ENCODE measurements around the gene ZNF814. TPM values are rescaled to one million over a fixed set of nuclear protein-coding genes. Genes with fewer than 3 reads are reported as not detected.
"Not testable (repeated sequence)": the region's sequence is repeated elsewhere in the genome, so short reads cannot be mapped to it uniquely, and the experiment has no call there.

ZNF814 gene
- total RNA-seq, 2 donors from 2014 or later = 16.1 to 21.4 TPM

DNA sequence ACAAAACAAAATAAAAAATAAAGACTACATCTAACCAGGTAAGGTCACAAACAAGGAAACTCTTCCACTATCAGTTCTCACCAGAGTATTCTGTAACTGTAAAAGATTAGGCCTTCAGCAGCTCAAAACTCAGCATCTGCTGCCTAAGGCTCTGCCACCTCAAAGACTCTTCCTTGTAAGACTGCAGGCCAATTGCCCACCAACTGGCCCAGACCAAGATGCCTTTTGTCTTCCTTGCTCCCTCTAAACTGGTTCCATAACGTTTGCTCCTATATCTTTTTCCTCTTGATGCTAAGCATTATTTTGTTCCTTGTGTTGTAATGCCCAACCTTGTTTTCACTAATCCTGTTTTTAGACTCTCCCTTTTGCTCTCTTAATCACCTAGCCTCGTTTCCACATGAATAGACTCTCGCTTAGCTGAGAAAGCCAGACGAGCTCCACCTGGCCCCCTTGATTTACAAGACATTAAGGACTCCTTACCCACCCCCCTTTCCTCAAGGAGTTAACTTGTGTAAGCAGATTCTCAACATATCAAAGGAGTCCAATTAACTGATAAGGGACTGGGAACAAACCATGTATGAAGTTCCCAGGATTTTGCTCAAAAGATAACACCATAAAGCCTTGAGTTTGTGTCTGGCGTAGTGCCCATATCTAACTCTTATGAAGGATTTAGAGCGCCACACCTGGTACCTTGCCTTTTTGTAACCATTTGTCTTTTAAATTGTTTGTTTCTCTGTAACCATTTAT, 1.5 kb downstream of the ZNF814 start:
- Mint-ChIP-seq H3K9me3 (peaks cover 12 to 25% of the 10 kb centered on the region in 2 donors), H3K4me3 (peak overlapping the region; percentile 90 to 93), H3K27ac (no peak overlapping the region)

DNA sequence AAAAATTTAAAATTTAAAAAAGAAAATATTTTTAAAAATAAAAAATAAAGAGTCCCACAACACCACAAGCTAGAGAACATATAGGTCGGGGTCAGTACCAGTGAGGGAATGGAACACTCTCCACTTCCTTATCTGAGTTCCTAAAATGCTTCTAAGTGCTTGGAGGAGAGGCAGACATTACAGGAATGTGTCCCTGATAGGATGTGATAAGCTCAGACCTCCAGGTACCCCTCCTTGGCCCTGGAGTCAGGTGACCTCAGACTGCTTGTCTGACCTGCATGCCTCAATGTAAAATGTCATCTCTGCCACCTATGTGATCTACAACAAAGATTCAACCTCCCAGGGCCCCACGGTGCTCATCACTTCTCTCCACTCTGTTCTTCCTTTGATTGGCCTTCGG, 2.8 kb downstream of the ZNF814 start:
- DNase-seq (no peak), ATAC-seq (replicated peaks in 1 of 2) (no peak)
- Mint-ChIP-seq H3K4me3 (peak overlapping the region; percentile 3 to 7), H3K9me3 (peaks cover 12 to 23% of the 10 kb centered on the region in 2 donors), H3K27me3 (ENCODE audit: low read depth) (no peaks in the 10 kb centered on the region), H3K27ac (no peak overlapping the region), H3K4me1 (ENCODE audit: low read depth) (peaks cover 38% of the 10 kb centered on the region), H3K36me3 (ENCODE audit: insufficient read depth in 2 of 2) (peaks cover 28 to 70% of the 10 kb centered on the region in 2 donors)

More for the DNA sequence above, 1.5 kb downstream of the ZNF814 start:
- Mint-ChIP-seq H3K36me3 (ENCODE audit: insufficient read depth in 2 of 2) (peaks cover 29 to 70% of the 10 kb centered on the region in 2 donors), H3K27me3 (ENCODE audit: low read depth) (no peaks in the 10 kb centered on the region), H3K4me1 (ENCODE audit: low read depth) (peaks cover 38% of the 10 kb centered on the region)
- no peak for DNase-seq
- ATAC-seq (replicated peaks in 1 of 2) = no peak

DNA sequence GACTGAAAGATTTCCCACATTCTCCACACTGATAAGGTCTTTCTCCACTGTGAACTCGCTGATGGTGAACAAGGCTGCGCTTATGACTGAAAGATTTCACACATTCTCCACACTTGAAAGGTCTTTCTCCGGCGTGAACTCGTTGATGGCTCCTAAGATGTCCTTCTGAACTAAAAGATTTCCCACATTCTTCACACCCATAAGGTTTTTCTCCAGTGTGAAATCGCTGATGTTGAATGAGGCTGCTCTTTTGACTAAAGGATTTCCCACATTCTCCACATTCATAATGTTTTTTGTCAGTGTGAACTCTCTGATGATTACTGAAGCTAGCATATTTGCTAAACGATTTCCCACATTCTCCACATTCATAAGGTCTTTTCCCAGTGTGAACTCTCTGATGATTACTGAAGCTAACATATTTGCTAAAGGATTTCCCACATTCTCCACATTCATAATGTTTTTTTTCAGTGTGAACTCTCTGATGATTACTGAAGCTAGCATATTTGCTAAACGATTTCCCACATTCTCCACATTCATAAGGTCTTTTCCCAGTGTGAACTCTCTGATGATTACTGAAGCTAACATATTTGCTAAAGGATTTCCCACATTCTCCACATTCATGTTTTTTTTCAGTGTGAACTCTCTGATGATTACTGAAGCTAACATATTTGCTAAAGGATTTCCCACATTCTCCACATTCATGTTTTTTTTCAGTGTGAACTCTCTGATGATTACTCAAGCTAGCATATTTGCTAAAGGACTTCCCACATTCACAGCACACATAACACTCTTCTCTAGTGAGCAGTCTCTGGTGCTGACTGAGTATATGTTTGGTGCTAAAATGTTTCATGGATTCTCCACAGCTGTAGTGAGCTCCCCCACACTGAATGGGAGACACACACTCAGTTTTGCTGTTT, 14.7 kb downstream of the ZNF814 start:
- not testable (repeated sequence) for H3K27me3 Mint-ChIP-seq (ENCODE audit: low read depth); H3K27ac Mint-ChIP-seq; DNase-seq; H3K4me1 Mint-ChIP-seq (ENCODE audit: low read depth); ATAC-seq (replicated peaks in 1 of 2); H3K4me3 Mint-ChIP-seq
- Mint-ChIP-seq H3K36me3 (ENCODE audit: insufficient read depth in 2 of 2) (peaks cover 68 to 79% of the 10 kb centered on the region in 2 donors), H3K9me3 (peaks cover 19 to 50% of the 10 kb centered on the region in 2 donors)

DNA sequence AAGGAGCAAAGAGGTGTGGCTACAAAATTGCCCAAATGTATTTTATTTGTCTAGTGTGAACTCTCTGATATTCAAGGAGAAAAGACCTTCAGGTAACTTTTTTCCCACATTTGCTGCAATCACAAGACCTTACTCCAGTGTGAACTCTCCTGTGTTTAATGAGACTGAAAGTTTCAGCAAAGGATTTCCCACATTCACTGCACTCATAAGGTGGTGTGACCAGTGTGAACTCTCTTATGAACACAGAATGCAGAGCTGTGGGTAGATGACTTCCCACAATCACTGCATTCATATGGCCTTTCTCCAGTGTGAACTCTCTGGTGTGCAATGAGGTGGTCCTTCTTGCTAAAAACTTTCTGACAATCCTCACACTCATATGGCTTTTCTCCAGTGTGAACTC, 16.4 kb downstream of the ZNF814 start:
- Mint-ChIP-seq H3K4me1 (ENCODE audit: low read depth) (no peaks in the 10 kb centered on the region), H3K9me3 (peaks cover 18 to 46% of the 10 kb centered on the region in 2 donors), H3K4me3 (no peak overlapping the region), H3K36me3 (ENCODE audit: insufficient read depth in 2 of 2) (peaks cover 65 to 77% of the 10 kb centered on the region in 2 donors), H3K27ac (no peak overlapping the region), H3K27me3 (ENCODE audit: low read depth) (no peaks in the 10 kb centered on the region)
- ATAC-seq (replicated peaks in 1 of 2) (no peak), DNase-seq (no peak)

DNA sequence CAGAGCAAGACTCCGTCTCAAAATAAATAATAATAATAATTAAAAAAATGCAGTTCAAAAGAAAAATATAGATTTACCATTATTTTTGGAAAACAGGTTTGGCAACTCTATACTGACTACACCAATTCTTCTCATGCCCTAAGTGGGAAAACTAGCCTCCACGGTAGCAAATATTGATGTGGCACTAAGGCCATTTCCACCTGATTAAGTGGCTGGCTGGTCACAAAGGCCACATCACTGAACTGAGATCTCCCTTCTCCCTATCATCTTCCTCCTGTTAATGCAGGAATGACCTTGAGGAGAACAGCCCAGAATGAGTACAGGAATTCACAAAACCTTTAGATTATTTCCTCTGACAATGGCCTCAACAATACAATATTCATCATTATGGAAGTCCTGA, 18.6 kb downstream of the ZNF814 start:
- no peak for ATAC-seq (replicated peaks in 1 of 2)
- Mint-ChIP-seq H3K4me3 (no peak overlapping the region), H3K27me3 (ENCODE audit: low read depth) (no peaks in the 10 kb centered on the region), H3K4me1 (ENCODE audit: low read depth) (no peaks in the 10 kb centered on the region), H3K9me3 (peaks cover 13 to 37% of the 10 kb centered on the region in 2 donors), H3K27ac (no peak overlapping the region), H3K36me3 (ENCODE audit: insufficient read depth in 2 of 2) (peaks cover 61 to 74% of the 10 kb centered on the region in 2 donors)
- DNase-seq = no peak

DNA sequence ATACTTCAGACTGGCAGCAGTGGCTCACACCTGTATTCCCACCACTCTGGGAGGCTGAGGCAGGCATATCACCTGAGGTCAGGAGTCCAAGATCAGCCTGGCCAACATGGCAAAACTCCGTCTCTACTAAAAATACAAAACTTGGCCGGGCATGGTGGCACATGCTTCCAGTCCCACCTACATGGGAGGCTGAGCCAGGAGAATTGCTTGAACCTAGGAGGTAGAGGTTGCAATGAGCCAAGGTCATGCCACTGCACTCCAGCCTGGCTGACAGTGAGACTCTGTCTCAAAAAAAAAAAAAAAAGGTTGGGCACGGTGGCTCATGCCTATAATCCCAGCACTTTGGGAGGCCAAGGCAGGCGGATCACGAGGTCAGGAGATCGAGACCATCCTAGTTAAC, 19.2 kb downstream of the ZNF814 start:
- not testable (repeated sequence) for H3K27me3 Mint-ChIP-seq (ENCODE audit: low read depth); ATAC-seq (replicated peaks in 1 of 2); H3K27ac Mint-ChIP-seq; DNase-seq; H3K4me3 Mint-ChIP-seq; H3K4me1 Mint-ChIP-seq (ENCODE audit: low read depth)
- Mint-ChIP-seq H3K9me3 (peaks cover 12 to 33% of the 10 kb centered on the region in 2 donors), H3K36me3 (ENCODE audit: insufficient read depth in 2 of 2) (peaks cover 58 to 77% of the 10 kb centered on the region in 2 donors)

DNA sequence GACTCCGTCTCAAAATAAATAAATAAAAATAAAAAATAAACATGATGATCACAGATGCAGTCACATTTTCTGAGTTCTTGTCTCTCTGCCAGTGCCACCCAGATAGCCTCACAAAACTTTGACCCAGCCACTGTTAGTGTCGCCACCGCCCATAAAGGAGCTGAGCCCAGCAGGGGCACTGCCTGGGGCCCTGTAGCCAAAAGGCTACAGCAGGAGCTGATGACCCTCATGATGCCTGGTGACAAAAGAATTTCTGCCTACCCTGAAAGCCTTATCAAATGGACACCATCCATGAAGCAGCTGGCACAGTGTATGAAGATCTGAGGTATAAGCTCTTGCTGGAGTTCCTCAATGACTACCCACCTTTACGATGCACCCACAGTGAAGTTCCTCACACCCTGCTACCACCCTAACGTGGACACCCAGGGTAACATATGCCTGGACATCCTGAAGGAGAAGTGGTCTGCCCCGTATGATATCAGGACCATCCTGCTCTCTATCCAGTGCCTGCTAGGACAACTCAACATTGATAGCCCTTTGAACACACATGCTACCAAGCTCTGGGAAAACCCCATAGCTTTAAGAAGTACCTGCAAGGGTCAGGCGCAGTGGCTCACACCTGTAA, 20.9 kb downstream of the ZNF814 start:
- Mint-ChIP-seq H3K9me3 (peaks cover 6 to 22% of the 10 kb centered on the region in 2 donors), H3K4me3 (no peak overlapping the region), H3K4me1 (ENCODE audit: low read depth) (no peaks in the 10 kb centered on the region), H3K36me3 (ENCODE audit: insufficient read depth in 2 of 2) (peaks cover 44 to 72% of the 10 kb centered on the region in 2 donors), H3K27ac (no peak overlapping the region), H3K27me3 (ENCODE audit: low read depth) (no peaks in the 10 kb centered on the region)
- no peak for ATAC-seq (replicated peaks in 1 of 2)
- DNase-seq = no peak

DNA sequence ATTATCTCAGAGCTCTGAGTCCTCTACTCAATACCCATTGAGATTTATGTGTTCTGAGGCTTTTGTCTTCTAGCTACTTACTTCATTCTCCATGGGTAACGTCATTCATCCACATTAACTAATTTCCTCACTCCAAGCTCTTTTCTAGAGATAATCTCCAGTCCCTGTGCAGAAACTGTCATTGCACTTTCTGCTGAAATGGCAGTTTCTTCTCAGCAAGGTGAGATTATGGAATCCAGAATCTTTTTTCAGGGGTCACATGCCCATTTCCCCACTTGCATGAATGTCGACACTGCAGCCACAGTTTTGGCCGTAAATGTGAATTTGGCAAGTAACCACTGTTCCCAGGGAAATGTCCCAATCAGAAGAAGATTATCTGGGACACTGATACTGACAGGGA, 26.5 kb downstream of the ZNF814 start:
- not testable (repeated sequence) for H3K4me1 Mint-ChIP-seq (ENCODE audit: low read depth)

DNA sequence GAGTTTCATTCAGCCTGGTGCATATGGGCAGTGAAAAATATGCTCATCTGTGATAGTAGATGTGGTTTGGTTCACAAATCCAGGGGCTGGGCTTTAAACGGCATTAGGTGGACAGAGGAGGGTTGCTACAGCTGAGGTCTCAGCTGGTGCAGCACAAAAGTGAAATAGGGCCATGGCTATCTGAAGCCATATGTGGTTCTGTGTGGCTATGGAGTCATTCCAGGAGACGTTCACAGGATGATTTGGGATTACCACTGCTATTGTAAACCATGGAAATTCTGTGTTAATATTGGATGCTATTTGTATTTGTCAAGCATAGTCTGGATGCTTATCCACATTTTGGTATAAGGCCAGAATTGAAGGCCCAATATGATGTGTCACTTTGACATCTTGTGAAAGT, 34.7 kb downstream of the ZNF814 start:
- H3K9me3 Mint-ChIP-seq; H3K4me3 Mint-ChIP-seq; DNase-seq; ATAC-seq (replicated peaks in 1 of 2); H3K27me3 Mint-ChIP-seq (ENCODE audit: low read depth); H3K27ac Mint-ChIP-seq: not testable (repeated sequence)
- Mint-ChIP-seq H3K36me3 (ENCODE audit: insufficient read depth in 2 of 2) (peaks cover 32 to 64% of the 10 kb centered on the region in 2 donors), H3K4me1 (ENCODE audit: low read depth) (peaks cover 17% of the 10 kb centered on the region)

More for the DNA sequence above, 26.5 kb downstream of the ZNF814 start:
- not testable (repeated sequence) for ATAC-seq (replicated peaks in 1 of 2); DNase-seq; H3K27me3 Mint-ChIP-seq (ENCODE audit: low read depth); H3K27ac Mint-ChIP-seq; H3K4me3 Mint-ChIP-seq
- Mint-ChIP-seq H3K9me3 (peaks cover under 1 to 21% of the 10 kb centered on the region in 2 donors), H3K36me3 (ENCODE audit: insufficient read depth in 2 of 2) (peaks cover 44 to 77% of the 10 kb centered on the region in 2 donors)

DNA sequence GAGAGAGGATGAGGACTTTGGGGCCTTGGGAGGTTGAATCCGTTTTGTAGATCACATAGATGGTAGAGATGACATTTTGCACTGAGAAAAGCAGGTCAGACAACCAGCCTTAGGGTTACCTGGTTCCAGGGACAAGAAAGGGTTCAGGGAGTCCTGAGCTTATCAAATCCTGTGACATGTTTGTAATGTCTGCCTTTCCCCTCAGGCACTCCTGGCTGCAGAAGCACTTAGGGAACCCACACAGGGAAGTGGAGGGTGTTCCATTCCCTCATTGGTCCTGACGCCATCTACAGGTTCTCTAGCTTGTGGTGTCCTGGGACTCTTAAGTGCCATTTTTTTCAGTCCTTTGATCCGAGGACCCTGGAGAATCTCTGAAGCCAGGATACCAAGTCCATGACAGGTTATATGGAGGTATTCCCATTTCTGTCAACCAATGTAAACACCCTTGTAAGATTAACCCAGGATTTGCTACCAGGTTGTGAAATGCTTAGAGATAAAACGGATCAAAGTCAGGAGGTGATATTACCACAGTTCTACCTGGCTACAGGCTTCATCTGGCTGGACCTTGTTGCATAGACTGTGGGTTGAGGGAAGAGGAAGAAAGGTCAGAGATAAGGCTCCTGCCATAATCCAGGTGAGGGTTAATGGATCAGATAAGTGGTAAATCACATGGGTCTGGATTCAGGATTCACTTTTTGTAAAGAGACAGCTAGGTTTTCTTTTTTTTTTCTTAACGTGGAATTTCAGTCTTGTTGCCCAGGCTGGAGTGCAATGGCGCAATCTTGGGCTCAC, 36.8 kb downstream of the ZNF814 start:
- not testable (repeated sequence) for H3K4me3 Mint-ChIP-seq; H3K9me3 Mint-ChIP-seq; DNase-seq; ATAC-seq (replicated peaks in 1 of 2); H3K27me3 Mint-ChIP-seq (ENCODE audit: low read depth)
- peaks cover 17% of the 10 kb centered on the region for H3K4me1 Mint-ChIP-seq (ENCODE audit: low read depth)
- H3K36me3 Mint-ChIP-seq (ENCODE audit: insufficient read depth in 2 of 2) = peaks cover 25 to 54% of the 10 kb centered on the region in 2 donors
- peak overlapping the region; percentile 28 for H3K27ac Mint-ChIP-seq

DNA sequence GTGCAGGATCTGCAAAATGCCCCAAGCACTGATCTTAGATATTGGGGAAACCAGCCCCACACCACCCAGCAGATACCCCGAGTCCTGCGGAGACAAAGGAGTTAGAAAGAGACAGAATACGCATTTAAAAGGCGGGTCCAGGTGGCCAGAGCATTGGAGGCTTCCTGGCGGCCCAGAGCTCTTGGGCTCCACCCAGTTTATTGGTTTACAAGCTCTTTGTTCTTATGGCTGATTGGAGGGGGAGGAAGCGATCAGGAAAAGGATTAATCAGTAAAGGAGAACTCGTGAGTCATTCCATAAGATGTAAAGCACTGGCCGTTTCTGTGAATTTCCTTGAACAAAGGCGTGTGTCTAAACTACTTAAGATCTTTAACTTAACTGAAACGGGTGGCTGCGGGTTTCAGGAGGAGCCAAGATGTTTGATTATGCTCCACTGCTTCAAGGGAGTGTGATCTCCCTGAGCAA, 38.3 kb downstream of the ZNF814 start:
- Mint-ChIP-seq H3K27me3 (ENCODE audit: low read depth) (no peaks in the 10 kb centered on the region), H3K9me3 (peaks cover 5 to 7% of the 10 kb centered on the region in 2 donors), H3K4me1 (ENCODE audit: low read depth) (peaks cover 17% of the 10 kb centered on the region), H3K27ac (peak overlapping the region; percentile 97), H3K4me3 (peak overlapping the region; percentile 89 to 92), H3K36me3 (ENCODE audit: insufficient read depth in 2 of 2) (peaks cover 18 to 40% of the 10 kb centered on the region in 2 donors)
- DNase-seq (peak; percentile 14 to 22), ATAC-seq (replicated peaks in 1 of 2) (peak in 1 of 2 donors; percentile 7)

Data from activated T-cell treated with anti-CD3 and anti-CD28 coated beads, Interleukin-2, amount 50 U/mL, for 72 hours (primary cell).